ENCODE results near the gene TTC34.

TTC34 gene

DNA sequence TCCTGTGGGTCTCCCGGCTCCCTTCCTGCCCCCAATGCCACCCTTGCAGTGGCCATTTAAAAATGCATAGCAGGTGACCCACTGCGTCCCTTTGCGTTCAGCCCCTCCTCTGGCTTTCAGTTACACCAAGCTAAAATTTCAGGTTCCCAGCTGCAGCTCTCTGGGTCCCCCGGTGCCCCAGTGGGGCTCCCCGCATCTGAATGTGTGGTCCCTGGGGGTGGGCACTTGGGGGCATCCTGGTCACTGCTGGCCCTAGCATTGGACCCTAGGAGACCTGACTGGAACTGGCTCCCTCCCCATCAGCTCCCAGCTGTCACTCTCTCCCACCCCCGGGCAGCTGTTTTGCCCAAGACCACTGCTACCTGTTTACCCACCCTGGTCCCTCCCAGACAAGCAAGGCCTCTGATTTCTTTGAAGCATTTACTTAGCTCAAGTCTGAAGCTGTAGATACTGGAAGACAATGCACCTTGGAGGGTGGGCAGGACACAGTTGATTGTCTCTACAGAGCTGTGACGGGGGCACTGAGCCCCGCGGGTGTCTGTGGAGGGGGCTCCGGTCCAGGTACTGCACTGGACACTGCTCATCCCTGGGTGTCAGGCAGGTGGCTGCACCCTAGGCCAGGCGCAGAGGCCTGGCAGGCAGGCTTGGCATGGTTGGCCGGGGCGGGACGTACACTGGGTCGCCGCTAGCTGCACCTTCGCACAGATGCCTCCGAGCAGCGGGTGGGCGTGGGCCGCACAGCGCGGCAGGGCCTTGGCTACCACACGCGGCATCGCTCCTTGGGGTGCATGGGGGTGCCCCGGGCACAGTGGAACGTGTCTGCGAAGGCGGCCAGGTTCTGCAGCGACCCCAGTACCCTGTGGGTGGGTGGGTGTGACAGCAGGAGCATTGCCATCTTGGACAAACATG is 211.0 kb downstream of the TTC34 start:
- no peak overlapping the region for H3K4me2 ChIP-seq (ENCODE audit: low read depth, low read length, poor library complexity, severe bottlenecking)
- no peaks in the 10 kb centered on the region for H3K79me2 ChIP-seq (ENCODE audit: insufficient read depth, low read length)
- no peak overlapping the region for H3K9ac ChIP-seq (ENCODE audit: low read length)
- no peak overlapping the region for H3K27ac ChIP-seq (ENCODE audit: low read depth, low read length)
- TF ChIP-seq EZH2phosphoT487 (conservative IDR thresholded peaks at IDR 0.05; ENCODE audit: low read length): no peak
- TF ChIP-seq, protein P1, sequence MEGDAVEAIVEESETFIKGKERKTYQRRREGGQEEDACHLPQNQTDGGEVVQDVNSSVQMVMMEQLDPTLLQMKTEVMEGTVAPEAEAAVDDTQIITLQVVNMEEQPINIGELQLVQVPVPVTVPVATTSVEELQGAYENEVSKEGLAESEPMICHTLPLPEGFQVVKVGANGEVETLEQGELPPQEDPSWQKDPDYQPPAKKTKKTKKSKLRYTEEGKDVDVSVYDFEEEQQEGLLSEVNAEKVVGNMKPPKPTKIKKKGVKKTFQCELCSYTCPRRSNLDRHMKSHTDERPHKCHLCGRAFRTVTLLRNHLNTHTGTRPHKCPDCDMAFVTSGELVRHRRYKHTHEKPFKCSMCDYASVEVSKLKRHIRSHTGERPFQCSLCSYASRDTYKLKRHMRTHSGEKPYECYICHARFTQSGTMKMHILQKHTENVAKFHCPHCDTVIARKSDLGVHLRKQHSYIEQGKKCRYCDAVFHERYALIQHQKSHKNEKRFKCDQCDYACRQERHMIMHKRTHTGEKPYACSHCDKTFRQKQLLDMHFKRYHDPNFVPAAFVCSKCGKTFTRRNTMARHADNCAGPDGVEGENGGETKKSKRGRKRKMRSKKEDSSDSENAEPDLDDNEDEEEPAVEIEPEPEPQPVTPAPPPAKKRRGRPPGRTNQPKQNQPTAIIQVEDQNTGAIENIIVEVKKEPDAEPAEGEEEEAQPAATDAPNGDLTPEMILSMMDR (IDR thresholded peaks at IDR 0.05; ENCODE audit: insufficient read depth, low read length, poor library complexity, severe bottlenecking): no peak
- no peak overlapping the region for H2AFZ ChIP-seq (ENCODE audit: low read depth, low read length, severe bottlenecking)
- no peaks in the 10 kb centered on the region for H3K27me3 ChIP-seq (ENCODE audit: low read length)
- H3K4me3 ChIP-seq (ENCODE audit: insufficient read depth, low read length, poor library complexity, severe bottlenecking): no peak overlapping the region
- H3F3A ChIP-seq (ENCODE audit: insufficient read depth): no peaks in the 10 kb centered on the region
- no peaks in the 10 kb centered on the region for H4K20me1 ChIP-seq (ENCODE audit: low read depth, low read length)
- no peaks in the 10 kb centered on the region for H3K9me2 ChIP-seq (replicated peaks; ENCODE audit: insufficient read depth, low read length)
- H3K9me3 ChIP-seq (ENCODE audit: insufficient read depth, low read length): no peaks in the 10 kb centered on the region
- H3K36me3 ChIP-seq (ENCODE audit: low read length): no peaks in the 10 kb centered on the region

DNA sequence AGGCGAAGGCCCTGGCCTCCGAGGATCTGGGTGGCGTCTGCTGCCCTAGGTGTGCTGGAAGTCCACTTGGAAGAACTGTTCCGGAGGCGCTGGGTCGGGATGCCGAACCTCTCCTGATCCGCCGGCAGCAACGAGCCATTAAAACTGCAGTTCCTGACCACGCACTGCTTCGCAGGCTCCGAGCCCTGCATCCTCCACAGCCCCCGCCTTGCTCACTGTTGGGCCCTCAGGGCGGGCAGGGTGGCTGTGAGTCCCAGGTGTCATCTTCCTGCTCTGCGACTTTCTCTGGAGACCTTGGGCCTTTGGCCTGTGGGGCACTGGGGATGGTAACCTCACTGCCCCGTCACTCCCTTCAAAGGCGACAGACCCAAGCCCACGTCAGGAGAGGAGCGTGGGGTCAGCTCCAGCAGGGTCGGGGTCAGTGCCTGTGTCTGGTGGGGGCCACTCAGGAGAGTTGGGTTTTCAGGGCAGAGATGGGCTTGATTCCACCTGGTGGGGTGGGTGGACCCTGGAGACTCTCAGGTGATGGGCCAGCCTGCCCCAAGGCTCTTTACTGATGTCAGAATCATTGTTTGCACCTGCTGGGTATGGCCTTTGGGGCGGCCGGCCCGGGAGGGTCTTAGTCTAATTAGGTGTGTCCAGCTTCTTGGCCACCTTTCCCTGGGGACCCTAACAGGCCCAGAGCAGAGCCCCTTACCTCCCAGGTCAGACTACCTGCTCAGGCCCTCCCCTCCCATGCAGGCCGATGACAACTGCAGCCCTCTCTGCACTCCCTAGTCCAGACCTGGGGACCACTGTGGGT is 211.9 kb downstream of the TTC34 start:
- Histone ChIP-seq H2AFZ (ENCODE audit: low read depth, low read length, severe bottlenecking) (no peak overlapping the region), H3K4me2 (ENCODE audit: low read depth, low read length, poor library complexity, severe bottlenecking) (no peak overlapping the region), H3K9me2 (replicated peaks; ENCODE audit: insufficient read depth, low read length) (no peaks in the 10 kb centered on the region), H3K9ac (ENCODE audit: low read length) (no peak overlapping the region), H4K20me1 (ENCODE audit: low read depth, low read length) (no peaks in the 10 kb centered on the region), H3K9me3 (ENCODE audit: insufficient read depth, low read length) (no peaks in the 10 kb centered on the region), H3K4me3 (ENCODE audit: insufficient read depth, low read length, poor library complexity, severe bottlenecking) (no peak overlapping the region), H3K79me2 (ENCODE audit: insufficient read depth, low read length) (no peaks in the 10 kb centered on the region), H3K36me3 (ENCODE audit: low read length) (no peaks in the 10 kb centered on the region), H3F3A (ENCODE audit: insufficient read depth) (0 out of 2 replicates have a peak, but pooled peaks cover 3% of the 10 kb centered on the region), H3K27me3 (ENCODE audit: low read length) (no peaks in the 10 kb centered on the region), H3K27ac (ENCODE audit: low read depth, low read length) (no peak overlapping the region)
- TF ChIP-seq EZH2phosphoT487 (conservative IDR thresholded peaks at IDR 0.05; ENCODE audit: low read length): no peak
- TF ChIP-seq, protein P1 (IDR thresholded peaks at IDR 0.05; ENCODE audit: insufficient read depth, low read length, poor library complexity, severe bottlenecking): no peak

DNA sequence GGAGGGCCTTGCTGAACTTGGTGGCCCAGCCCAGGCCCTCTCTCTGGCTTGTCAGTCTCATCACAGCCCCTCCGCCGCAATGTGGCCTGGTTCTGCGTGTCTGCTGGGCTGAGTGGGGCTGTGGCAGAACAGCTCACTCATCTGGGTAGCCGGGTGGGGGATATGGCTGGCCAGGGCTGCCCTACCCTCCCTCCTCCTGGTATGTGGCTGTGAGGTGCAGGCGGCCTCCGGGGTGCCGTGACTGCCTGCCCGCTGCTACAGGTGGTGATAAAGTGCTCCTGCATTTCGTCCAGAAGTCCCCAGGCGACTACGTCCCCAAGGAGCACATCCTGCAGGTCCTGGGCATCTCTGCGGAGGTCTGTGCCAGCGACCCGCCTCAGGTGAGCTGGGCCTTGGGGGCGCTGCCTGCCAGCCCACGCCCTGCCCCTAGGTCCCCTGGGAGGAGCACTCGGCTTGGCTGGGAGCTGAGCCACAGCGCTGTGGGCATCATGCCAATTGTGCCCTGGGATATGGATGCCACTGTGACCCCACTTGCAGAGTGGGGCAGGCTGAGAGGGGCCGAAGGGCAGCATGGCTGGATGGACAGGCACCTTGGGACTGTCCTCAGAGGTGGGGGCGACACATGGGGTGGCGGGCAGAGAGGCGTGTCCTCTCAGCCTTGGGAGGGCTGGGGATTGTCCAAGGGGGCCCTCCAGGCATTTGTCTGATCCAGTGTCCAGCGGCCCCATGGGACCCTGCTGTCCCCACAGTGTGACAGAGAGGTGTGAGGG is 212.6 kb downstream of the TTC34 start:
- no peak overlapping the region for H3K4me2 ChIP-seq (ENCODE audit: low read depth, low read length, poor library complexity, severe bottlenecking)
- H3K9ac ChIP-seq (ENCODE audit: low read length): no peak overlapping the region
- H3K27me3 ChIP-seq (ENCODE audit: low read length): no peaks in the 10 kb centered on the region
- H3K4me3 ChIP-seq (ENCODE audit: insufficient read depth, low read length, poor library complexity, severe bottlenecking): no peak overlapping the region
- no peaks in the 10 kb centered on the region for H3K36me3 ChIP-seq (ENCODE audit: low read length)
- 0 out of 2 replicates have a peak, but pooled peaks cover 5% of the 10 kb centered on the region for H3F3A ChIP-seq (ENCODE audit: insufficient read depth)
- TF ChIP-seq, protein P1 (IDR thresholded peaks at IDR 0.05; ENCODE audit: insufficient read depth, low read length, poor library complexity, severe bottlenecking): no peak
- no peak for TF ChIP-seq EZH2phosphoT487 (conservative IDR thresholded peaks at IDR 0.05; ENCODE audit: low read length)
- no peaks in the 10 kb centered on the region for H3K79me2 ChIP-seq (ENCODE audit: insufficient read depth, low read length)
- no peak overlapping the region for H2AFZ ChIP-seq (ENCODE audit: low read depth, low read length, severe bottlenecking)
- no peaks in the 10 kb centered on the region for H4K20me1 ChIP-seq (ENCODE audit: low read depth, low read length)
- H3K9me3 ChIP-seq (ENCODE audit: insufficient read depth, low read length): no peaks in the 10 kb centered on the region
- H3K27ac ChIP-seq (ENCODE audit: low read depth, low read length): no peak overlapping the region
- no peaks in the 10 kb centered on the region for H3K9me2 ChIP-seq (replicated peaks; ENCODE audit: insufficient read depth, low read length)

Measured in SU-DHL-6 (cell line).